VCaP (cell line): ENCODE data around the gene ADCY2.

Experiments used
- H3K27ac ChIP-seq: fragments of 450-650 bp; 2 replicates; pipeline ENCODE4 v1.5.1; 2017
- CTCF ChIP-seq: fragments of 450-650 bp; conservative IDR thresholded peaks from 2 replicates; pipeline ENCODE4 v1.5.1; 2017; ENCODE audit warnings: mild to moderate bottlenecking, moderate library complexity

Gene ADCY2

DNA sequence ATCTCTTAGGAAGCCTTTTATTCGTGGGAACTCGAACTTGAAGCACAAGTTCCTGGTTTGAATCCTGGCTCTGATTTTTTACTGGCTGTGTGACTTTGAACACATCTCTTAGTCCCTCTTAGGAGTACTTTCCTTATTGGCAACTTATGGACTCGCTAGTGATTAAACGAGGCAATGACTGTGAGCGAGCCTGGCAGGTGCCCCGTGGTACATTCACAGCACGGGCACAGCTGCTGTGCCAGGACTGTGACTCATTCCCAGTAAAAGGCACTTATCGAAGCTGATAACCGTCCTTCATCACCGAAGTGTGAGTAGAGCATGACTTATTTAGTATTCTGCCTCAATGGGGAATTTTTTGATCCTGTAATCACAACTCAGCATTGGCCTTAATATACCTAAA, 432.3 kb downstream of the ADCY2 start:
- no peak overlapping the region for H3K27ac ChIP-seq
- no peak for TF ChIP-seq CTCF

GRCh38 chr5:7834982-7835381, 439.0 kb downstream of the ADCY2 start:
- no peak for TF ChIP-seq CTCF
- H3K27ac ChIP-seq, result no peak overlapping the region

DNA sequence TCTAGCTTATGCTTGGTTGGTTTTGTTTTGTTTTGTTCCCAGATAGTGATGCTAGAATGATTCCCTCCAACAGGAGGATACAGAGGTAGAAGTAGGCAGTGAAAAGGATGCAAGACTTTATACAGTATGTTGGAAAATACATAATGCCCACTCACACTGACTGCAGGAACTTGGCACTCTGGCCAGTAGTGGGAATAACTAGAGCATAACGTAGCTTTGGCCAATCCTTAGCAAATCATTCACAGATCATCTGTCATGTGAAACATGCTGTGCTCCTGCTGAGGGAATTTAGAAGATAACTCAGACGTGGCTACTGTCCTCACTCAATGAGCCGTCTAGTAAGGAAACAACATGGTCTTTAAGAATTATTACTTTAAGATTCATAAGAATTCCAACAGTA, 441.5 kb downstream of the ADCY2 start:
- TF ChIP-seq CTCF, result no peak
- H3K27ac ChIP-seq, result no peak overlapping the region

- H3K27ac ChIP-seq, result no peak overlapping the region
- TF ChIP-seq CTCF, result no peak
Observed at GRCh38 chr5:7842531-7842930, 446.6 kb downstream of the ADCY2 start.

DNA sequence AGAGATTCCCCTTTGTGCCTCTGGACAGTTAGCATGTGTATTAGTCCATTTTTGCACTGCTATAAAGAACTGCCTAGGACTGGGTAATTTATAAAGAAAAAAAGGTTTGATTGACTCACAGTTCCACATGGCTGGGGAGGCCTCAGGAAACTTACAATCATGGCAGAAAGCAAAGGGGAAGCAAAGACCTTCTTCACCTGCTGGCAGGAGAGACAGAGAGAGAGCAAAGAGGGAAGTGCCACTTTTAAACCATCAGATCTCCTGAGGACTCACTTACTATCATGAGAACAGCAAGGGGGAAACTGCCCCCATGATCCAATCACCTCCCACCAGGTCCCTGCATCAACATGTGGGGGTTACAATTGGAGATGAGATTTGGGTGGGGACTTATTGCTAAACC, 449.0 kb downstream of the ADCY2 start:
- no peak overlapping the region for H3K27ac ChIP-seq
- no peak for TF ChIP-seq CTCF

DNA sequence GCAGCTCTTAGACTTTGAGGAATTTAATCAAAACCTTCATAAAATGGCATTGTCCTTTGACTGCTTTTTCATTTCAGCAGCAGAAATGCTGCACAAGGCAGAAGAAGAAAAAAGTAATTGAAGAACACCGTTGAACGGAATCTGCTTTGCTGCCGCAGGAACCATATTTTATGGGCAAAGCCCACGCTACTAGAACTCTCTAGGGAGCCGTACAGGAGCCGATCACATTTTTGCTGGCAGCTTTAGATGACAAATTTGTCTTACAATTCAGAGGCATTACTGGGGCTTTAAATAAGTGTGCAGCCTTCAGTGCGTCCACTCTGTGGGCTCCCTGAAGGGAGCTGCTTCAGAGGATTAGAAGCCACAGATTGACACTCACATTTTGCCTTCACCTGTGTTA, 449.6 kb downstream of the ADCY2 start:
- no peak overlapping the region for H3K27ac ChIP-seq
- TF ChIP-seq CTCF, result no peak

GRCh38 chr5:7846327-7846726, 450.4 kb downstream of the ADCY2 start:
- no peak overlapping the region for H3K27ac ChIP-seq
- TF ChIP-seq CTCF, result no peak

DNA sequence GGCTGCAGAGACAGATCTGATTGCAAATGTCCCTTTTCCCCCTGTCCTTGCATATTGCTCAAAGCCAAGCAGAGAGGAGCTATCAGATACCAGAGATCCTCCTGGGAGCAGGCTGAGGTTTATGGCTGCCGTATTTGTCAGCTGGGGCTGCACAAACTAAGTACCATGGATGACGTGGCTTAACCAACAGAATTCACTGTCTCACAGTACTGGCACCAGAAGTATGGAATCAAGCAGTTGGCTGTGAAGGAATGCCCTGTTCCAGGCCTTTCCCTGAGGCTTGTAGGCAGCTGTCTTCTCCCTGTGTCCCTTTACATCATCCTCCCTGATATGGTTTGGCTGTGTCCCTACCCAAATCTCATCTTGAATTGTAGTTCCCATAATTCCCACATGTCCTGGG, 452.4 kb downstream of the ADCY2 start:
- H3K27ac ChIP-seq, result no peak overlapping the region
- no peak for TF ChIP-seq CTCF
